GM12878 (cell line): ENCODE measurements around the gene VWA5B2.

Experiments
- BRCA1 ChIP-seq: IDR thresholded peaks from 2 replicates; pipeline ENCODE4 v1.6.1; 2011; ENCODE audit warnings: low read depth, low read length, improper control_type of control experiment
- CREM ChIP-seq: IDR thresholded peaks from 2 replicates; pipeline ENCODE4 v1.6.1; 2014; ENCODE audit warnings: antibody characterized with exemption, low read depth
- ESRRA ChIP-seq: IDR thresholded peaks from 2 replicates; pipeline ENCODE4 v1.6.1; 2012; ENCODE audit warnings: mild to moderate bottlenecking, low read length, improper control_type of control experiment
- MYB ChIP-seq: fragments of 150-350 bp; IDR thresholded peaks from 2 replicates; pipeline ENCODE4 v1.6.1; 2014; ENCODE audit warnings: mild to moderate bottlenecking, low read depth, low read length, borderline replicate concordance
- POLR2A ChIP-seq: IDR thresholded peaks from 2 replicates; pipeline ENCODE4 v1.6.1; 2011; ENCODE audit warnings: low read depth, mild to moderate bottlenecking, low read length
- RB1 ChIP-seq: fragments of 450-650 bp; formaldehyde crosslinking; IDR thresholded peaks from 2 replicates; pipeline ENCODE4 v1.6.1; 2017; ENCODE audit warnings: mild to moderate bottlenecking, borderline replicate concordance
- RCOR1 ChIP-seq: conservative IDR thresholded peaks from 2 replicates; pipeline ENCODE4 v1.6.1; 2012; ENCODE audit warnings: low read depth, low read length, improper control_type of control experiment
- SREBF2 ChIP-seq: IDR thresholded peaks from 2 replicates; pipeline ENCODE4 v1.6.1; 2012; ENCODE audit warnings: mild to moderate bottlenecking, low read length
- TAF1 ChIP-seq: IDR thresholded peaks from 2 replicates; pipeline ENCODE4 v1.6.1; 2011; ENCODE audit warnings: mild to moderate bottlenecking, low read depth, low read length, borderline replicate concordance
- USF2 ChIP-seq: IDR thresholded peaks from 2 replicates; pipeline ENCODE4 v1.6.1; 2011; ENCODE audit warnings: low read depth, low read length, improper control_type of control experiment, borderline replicate concordance
- YY1 ChIP-seq: IDR thresholded peaks from 2 replicates; pipeline ENCODE4 v1.6.1; 2011; ENCODE audit warnings: low read depth, mild to moderate bottlenecking, low read length

GRCh38 chr3:184260724-184261269 lies 31.4 kb downstream of the VWA5B2 start:
- TF ChIP-seq CREM (no peak), BRCA1 (no peak), YY1 (no peak), USF2 (no peak), ESRRA (no peak), TAF1 (no peak), RB1 (no peak), POLR2A (no peak), SREBF2 (no peak), RCOR1 (no peak), MYB (no peak)
